ENCODE data around the gene LRRTM4.

LRRTM4 gene

DNA sequence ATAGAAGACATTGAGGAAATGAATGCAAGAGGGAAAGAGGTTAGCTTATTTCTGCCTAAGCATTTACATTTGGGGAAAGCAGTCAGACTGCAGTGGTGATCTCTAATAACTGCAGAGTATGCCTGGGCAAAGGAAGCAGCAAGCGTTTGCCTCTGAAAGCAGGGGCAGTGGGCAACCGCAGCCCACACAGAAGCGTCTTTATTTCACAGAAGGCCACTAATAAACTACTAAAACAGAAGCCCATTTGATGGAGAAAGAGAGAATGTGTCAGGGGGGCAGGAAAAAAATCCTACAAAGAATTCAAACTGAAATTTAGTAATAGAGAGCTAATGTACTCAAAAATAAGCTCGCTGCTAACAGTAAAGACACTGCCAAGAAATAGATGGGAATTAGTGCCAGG is 53.1 kb downstream of the LRRTM4 start:
- no peak for DNase-seq

GRCh38 chr2:77459840-77460239 is 62.3 kb downstream of the LRRTM4 start:
- no peak for DNase-seq

DNA sequence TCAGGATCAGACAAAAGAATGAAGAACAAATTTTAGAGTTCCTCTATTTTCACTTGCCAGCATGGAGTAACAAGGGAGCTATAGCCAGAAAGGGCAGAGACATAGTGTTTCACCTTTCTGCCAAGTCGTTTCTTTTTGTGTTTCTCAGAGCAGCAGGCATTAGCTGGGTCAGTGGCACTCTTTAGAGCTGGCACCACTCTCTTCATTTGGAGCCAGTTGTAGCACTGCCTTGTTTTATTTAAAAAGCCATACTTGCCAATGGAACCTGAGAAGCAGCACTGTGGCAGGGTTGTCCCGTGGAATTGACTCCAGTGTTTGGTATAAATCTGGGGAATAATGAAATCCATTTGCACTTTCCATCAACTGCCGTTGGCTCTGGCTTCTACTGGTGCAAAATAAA is 64.0 kb downstream of the LRRTM4 start:
- no peak for DNase-seq

DNA sequence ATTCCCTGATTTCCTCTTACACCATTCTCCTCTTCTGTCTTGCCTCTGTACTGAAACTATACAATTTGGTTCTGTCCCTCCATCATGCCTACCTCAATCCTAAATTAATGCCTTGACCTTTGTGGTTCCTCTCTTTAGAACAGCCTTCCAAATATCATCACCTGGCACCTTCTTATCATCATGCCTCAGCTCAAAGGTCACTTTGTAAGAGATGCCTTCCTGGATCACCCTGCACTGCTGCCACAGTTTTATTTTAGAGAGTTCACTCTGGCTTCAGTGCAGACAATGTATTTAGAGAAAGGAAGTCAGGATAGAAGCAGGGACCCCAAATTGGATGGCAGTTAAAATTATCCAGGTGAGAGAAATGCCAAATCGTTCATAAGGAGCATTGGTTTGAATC is 64.5 kb downstream of the LRRTM4 start:
- no peak for DNase-seq

- DNase-seq, result no peak
These were observed 79.1 kb downstream of the LRRTM4 start for GRCh38 chr2:77443076-77443475.

DNA sequence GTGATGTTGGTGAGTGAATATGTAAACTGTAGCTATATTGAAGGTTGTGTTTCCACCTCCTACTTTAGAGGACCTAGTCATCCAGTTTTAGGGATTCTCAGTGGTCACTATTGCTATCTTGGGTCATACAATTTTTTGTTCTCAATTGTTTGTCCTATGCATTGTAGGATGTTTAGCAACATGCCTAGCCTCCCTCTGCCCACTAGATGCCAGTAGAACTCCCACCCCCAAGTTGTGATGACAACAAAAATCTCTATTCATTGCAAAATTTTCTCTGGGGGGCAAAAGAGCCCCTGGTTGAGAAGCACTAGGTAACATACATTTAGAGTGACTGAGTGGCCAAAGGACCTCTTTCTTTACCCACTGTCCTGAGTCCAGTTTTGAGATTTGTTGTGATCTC is 87.3 kb downstream of the LRRTM4 start:
- no peak for DNase-seq

- DNase-seq, result no peak
These were observed 93.2 kb downstream of the LRRTM4 start for GRCh38 chr2:77428946-77429345.

DNA sequence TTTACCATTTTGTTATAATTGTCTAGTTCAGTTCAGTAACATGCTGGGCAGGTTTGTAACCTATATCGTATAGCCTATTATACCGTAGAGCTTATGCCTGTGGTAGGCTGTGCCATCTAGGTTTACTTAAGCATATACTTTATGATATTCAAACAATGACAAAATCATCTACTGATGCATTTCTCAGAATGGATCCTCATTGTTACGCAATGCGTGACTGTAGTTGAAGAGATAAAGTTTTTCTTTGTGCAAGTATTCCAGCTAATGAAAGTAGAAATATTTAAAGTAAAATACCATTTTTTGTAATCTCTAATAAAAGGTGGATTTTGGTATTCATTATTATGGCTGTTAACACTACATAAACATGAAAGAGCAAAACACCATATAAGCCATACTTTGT is 100.2 kb downstream of the LRRTM4 start:
- DNase-seq, result no peak

- no peak for DNase-seq
These were observed 103.6 kb downstream of the LRRTM4 start for GRCh38 chr2:77418537-77418936.

DNA sequence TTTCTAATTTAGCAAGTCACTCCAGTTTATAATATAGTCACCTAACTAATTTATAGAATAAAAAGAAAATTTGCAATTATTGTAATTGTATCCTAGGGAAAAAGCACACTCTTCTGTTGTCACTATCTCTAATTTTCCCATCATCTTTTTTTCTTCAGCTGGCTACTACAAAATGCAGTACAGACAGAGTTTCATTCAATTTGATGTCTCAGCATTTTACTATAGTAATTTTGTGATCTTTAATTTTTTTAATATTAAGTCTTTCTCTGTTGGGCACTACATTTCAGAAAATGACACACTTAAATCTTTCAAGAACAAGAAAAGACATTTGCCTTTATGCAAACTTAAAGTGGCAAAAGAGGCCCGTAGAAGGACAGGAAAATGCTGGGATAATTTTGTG is 118.0 kb downstream of the LRRTM4 start:
- DNase-seq, result no peak

- DNase-seq, result no peak
These were observed 123.1 kb downstream of the LRRTM4 start for GRCh38 chr2:77398970-77399600.

- DNase-seq, result no peak
These were observed 124.4 kb downstream of the LRRTM4 start for GRCh38 chr2:77397763-77398162.

DNA sequence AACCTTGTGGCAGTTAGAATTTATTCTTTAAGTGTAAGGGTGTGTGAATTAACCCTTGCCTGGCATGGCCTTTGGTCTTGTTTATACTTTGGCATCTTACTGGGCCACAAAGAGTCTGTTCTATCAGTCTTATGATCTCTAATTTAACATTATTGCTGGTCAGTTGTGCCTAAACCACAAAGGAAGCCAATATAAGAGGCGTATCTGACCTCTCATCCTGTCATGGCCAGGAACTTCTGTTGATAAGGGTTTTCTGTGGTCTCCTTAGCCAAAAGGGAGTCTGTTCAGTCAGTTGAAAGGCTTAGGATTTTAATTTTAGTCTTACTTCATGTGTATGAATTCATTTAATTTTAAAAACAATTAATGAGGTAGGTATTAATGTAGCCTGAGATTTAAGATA is 127.2 kb downstream of the LRRTM4 start:
- DNase-seq, result no peak

GRCh38 chr2:77391119-77391518 is 131.1 kb downstream of the LRRTM4 start:
- no peak for DNase-seq

DNA sequence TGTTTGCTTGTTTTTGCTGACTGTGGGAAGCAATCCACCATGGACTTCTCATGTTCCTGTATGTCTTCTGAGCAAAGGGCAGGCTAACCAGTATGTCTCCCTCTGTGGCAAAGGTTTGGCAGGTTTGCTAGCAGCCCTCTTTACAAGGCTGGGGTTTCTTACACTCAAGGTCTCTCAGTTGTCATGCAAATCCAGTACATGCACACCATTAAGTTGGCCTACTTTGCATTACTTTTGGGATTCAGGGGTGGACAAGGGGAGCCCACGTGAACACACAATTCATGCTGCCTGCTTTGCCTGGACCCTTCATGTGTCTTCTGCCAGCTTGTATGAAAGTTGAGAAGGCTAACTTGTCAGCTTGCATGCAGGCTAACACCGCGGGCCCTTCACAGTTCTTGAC is 134.9 kb downstream of the LRRTM4 start:
- no peak for DNase-seq

GRCh38 chr2:77372636-77373035 is 149.5 kb downstream of the LRRTM4 start:
- no peak for DNase-seq

DNA sequence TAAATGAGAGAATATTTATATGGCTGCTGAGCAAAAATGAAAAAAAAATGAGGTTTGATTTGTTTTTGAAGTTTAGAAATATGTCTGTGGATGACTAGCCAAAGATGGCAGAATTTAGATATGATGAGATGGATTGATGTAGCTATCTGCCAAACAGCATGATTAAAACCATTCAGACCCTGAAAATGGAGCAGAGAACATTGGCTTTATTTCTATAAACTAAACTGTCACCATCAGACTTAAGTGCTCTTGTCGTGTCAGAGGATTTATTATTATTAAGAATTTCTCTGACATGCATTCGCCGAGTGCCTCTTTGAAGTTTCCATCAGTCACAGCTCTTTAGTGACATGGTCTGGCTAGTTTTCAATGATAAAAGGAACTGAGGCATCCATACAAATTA is 151.7 kb downstream of the LRRTM4 start:
- DNase-seq, result no peak

DNA sequence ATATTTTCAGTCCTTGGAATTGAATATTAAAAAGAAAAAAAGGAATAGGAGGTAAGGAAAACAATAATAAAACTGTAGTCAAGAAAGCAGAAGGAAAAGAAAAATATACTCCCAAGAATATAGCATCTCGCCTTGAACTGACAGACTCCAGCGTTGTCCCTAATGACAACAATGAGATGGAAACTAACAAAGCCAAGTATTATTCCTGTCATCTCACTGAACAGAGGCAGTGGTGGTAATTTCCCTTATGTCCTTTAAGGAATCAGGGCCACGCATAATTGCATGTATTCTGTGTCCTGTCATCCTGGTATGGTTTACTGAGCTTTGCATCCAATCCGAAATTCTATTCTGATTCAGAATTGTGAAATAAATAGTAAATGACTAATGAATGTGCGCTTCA is 158.9 kb downstream of the LRRTM4 start:
- no peak for DNase-seq

GRCh38 chr2:77348821-77349220 is 173.4 kb downstream of the LRRTM4 start:
- no peak for DNase-seq

DNA sequence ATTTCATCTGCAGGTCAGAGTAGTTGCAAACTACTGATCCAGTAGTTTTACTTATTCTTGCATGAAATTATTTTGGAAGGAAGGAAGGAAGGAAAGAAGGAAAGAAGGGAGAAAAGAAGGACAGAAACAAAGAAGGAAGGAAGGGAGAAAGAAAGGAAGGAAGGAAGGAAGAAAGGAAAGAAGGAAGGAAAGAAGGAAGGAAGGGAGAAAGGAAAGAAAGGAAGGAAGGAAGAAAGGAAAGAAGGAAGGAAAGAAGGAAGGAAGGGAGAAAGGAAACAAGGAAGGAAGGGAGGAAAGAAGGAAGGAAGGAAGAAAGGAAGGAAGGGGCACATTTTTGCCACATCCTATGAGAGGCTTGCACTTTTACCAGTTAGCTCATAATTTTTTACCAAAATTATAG is 186.2 kb downstream of the LRRTM4 start:
- DNase-seq, result no peak

- DNase-seq, result no peak
These were observed 193.8 kb downstream of the LRRTM4 start for GRCh38 chr2:77328134-77328931.

- no peak for DNase-seq
These were observed 196.8 kb downstream of the LRRTM4 start for GRCh38 chr2:77325395-77325794.

DNA sequence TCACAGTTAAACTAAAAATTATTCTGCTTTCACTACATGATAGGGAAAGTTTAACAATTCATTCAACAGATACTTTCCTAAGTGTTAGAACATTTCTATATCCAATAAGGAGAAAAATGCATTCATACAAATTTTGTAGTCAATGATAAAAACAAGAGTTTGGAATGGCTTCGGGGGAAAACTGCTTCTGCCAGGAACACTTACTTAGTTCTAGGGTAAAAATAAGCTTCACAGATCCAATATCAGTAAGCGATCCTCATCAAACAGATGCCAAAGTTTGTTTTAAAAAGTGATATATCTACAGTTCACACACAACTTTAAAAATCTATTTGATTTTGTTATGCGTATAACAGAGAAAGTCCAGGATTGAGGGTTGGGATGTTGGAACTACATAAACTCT is 199.7 kb downstream of the LRRTM4 start:
- no peak for DNase-seq

DNA sequence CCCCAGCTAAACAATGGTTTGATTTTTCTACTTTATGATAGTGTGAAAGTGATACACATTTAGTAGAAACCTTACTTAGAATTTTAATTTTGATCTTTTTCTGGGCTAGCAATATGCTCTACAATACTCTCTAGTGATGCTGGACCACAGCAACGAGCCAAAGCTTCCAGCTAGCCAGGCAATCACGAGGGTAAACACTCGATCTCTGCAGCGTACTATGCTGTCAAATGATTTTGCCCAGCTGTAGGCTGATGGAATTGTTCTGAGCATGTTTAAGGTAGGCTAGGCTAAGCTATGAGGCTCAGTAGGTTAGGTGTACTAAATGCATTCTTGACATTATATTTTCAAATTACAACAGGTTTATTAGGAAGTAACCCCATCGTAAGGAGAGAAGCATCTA is 207.5 kb downstream of the LRRTM4 start:
- no peak for DNase-seq

DNA sequence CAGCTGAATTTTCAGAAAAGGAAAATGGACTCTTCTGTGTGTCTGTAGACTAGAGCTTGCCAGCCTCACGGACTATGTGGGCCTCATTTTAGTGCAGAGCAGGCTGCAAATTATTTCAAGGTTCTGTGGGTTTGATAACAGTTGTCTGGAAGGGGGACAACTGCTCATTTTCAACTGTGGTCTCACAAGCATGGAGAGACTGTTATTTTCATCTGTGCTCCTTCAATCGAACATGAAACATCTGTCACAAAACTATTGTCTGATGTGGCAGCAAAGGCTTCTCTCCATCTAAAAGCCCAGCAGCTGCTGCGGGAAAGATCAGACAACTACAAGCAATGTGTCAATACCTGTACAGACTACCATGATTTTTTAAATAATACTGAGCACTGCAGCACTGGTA is 211.8 kb downstream of the LRRTM4 start:
- no peak for DNase-seq

Data from stimulated activated CD4-positive, alpha-beta T cell treated with anti-CD3 and anti-CD28 coated beads, Interleukin-15, amount 100 ng/mL, for 24 hours (primary cell).